Lower leg skin (tissue), 3 donors: Measurements from ENCODE around the gene PMIS2.

Experiments used
- POLR2A ChIP-seq, 2 donors: fragments of 450-650 bp; IDR thresholded peaks; one replicate each; pipeline ENCODE4 v1.6.1; 2016 to 2017; ENCODE audit warnings: antibody characterized with exemption in 2 of 2, mild to moderate bottlenecking in 1 of 2, moderate library complexity in 1 of 2
- TF ChIP-seq, protein P1 (sequence below), 3 donors: fragments of 450-650 bp; IDR thresholded peaks; one replicate each; pipeline ENCODE4 v1.5.1; 2016; ENCODE audit warnings: antibody characterized with exemption in 3 of 3, mild to moderate bottlenecking in 3 of 3, moderate library complexity in 2 of 3

DNA sequence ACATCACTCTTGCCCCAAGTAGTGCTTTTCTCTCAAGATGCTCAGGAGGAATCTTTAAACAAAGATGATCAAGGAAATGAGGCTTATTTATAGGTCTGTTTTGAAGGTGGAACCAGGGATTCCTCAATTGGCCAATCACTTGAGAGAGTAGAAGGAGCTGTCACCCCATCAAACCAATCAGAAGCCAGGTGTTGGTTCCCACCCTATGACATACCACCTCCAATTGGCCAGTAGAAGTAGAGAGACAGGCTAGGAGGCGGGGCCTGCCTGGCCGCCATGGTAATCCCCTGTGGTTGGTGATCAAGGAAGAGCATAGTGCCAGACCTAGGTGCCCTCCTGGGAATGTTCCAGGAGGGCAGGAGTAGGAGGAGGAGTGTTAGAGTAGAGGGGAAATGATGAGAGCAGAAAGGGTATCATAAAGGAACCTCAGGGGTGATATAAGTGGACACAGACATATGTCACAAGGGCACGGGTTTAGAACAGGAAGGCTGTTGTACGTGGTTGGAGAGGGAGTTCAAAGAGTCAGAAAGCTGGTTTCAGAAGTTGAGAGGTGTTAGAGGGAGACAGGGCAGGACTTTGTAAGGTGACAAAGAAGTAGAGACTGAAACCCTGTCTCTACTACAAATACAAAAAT, 10.5 kb downstream of the PMIS2 start:
- TF ChIP-seq POLR2A (IDR thresholded peaks at IDR 0.05): no peak
- TF ChIP-seq, protein P1, sequence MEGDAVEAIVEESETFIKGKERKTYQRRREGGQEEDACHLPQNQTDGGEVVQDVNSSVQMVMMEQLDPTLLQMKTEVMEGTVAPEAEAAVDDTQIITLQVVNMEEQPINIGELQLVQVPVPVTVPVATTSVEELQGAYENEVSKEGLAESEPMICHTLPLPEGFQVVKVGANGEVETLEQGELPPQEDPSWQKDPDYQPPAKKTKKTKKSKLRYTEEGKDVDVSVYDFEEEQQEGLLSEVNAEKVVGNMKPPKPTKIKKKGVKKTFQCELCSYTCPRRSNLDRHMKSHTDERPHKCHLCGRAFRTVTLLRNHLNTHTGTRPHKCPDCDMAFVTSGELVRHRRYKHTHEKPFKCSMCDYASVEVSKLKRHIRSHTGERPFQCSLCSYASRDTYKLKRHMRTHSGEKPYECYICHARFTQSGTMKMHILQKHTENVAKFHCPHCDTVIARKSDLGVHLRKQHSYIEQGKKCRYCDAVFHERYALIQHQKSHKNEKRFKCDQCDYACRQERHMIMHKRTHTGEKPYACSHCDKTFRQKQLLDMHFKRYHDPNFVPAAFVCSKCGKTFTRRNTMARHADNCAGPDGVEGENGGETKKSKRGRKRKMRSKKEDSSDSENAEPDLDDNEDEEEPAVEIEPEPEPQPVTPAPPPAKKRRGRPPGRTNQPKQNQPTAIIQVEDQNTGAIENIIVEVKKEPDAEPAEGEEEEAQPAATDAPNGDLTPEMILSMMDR (IDR thresholded peaks at IDR 0.05): no peak
